ENCODE results near the gene SIPA1. TPM values are rescaled to one million over a fixed set of nuclear protein-coding genes. Genes with fewer than 3 reads are reported as not detected.

Gene SIPA1
- total RNA-seq, 4 donors from 2014 or later, result 14.9 to 21.6 (median 19.0) TPM

- H3K27me3 ChIP-seq, result no peaks in the 10 kb centered on the region
- H3K9me3 ChIP-seq, result no peaks in the 10 kb centered on the region
- DNase-seq (ENCODE audit: low spot score in 2 of 2), result peak in 1 of 2 donors; percentile 79
- H3K27ac ChIP-seq, result peak overlapping the region; percentile 94
- peaks cover 56% of the 10 kb centered on the region for H3K4me1 ChIP-seq
- peaks cover 39% of the 10 kb centered on the region for H3K36me3 ChIP-seq
- no peak for TF ChIP-seq POLR2A (IDR thresholded peaks at IDR 0.05)
- TF ChIP-seq EP300 (IDR thresholded peaks at IDR 0.05), result no peak
- TF ChIP-seq POLR2AphosphoS5 (IDR thresholded peaks at IDR 0.05), result no peak
- TF ChIP-seq, protein P1, sequence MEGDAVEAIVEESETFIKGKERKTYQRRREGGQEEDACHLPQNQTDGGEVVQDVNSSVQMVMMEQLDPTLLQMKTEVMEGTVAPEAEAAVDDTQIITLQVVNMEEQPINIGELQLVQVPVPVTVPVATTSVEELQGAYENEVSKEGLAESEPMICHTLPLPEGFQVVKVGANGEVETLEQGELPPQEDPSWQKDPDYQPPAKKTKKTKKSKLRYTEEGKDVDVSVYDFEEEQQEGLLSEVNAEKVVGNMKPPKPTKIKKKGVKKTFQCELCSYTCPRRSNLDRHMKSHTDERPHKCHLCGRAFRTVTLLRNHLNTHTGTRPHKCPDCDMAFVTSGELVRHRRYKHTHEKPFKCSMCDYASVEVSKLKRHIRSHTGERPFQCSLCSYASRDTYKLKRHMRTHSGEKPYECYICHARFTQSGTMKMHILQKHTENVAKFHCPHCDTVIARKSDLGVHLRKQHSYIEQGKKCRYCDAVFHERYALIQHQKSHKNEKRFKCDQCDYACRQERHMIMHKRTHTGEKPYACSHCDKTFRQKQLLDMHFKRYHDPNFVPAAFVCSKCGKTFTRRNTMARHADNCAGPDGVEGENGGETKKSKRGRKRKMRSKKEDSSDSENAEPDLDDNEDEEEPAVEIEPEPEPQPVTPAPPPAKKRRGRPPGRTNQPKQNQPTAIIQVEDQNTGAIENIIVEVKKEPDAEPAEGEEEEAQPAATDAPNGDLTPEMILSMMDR (IDR thresholded peaks at IDR 0.05), result no peak
- WGBS, result 58% methylated on average over 20 of the region's 20 CpGs
- peak overlapping the region; percentile 12 for H3K4me3 ChIP-seq
These were observed 12.8 kb downstream of the SIPA1 start for GRCh38 chr11:65650547-65651338.

- H3K9me3 ChIP-seq, result no peaks in the 10 kb centered on the region
- H3K4me3 ChIP-seq, result no peak overlapping the region
- H3K27ac ChIP-seq, result peak overlapping the region; percentile 94
- WGBS, result 74% methylated on average over 3 of the region's 3 CpGs
- H3K27me3 ChIP-seq, result no peaks in the 10 kb centered on the region
- peaks cover 45% of the 10 kb centered on the region for H3K36me3 ChIP-seq
- peaks cover 56% of the 10 kb centered on the region for H3K4me1 ChIP-seq
- DNase-seq (ENCODE audit: low spot score in 2 of 2), result peak in 1 of 2 donors; percentile 63
- TF ChIP-seq EP300 (IDR thresholded peaks at IDR 0.05) (no peak), POLR2A (IDR thresholded peaks at IDR 0.05) (no peak), POLR2AphosphoS5 (IDR thresholded peaks at IDR 0.05) (no peak)
- TF ChIP-seq, protein P1 (IDR thresholded peaks at IDR 0.05), result no peak
These were observed 13.4 kb downstream of the SIPA1 start for GRCh38 chr11:65651339-65651588.

DNA sequence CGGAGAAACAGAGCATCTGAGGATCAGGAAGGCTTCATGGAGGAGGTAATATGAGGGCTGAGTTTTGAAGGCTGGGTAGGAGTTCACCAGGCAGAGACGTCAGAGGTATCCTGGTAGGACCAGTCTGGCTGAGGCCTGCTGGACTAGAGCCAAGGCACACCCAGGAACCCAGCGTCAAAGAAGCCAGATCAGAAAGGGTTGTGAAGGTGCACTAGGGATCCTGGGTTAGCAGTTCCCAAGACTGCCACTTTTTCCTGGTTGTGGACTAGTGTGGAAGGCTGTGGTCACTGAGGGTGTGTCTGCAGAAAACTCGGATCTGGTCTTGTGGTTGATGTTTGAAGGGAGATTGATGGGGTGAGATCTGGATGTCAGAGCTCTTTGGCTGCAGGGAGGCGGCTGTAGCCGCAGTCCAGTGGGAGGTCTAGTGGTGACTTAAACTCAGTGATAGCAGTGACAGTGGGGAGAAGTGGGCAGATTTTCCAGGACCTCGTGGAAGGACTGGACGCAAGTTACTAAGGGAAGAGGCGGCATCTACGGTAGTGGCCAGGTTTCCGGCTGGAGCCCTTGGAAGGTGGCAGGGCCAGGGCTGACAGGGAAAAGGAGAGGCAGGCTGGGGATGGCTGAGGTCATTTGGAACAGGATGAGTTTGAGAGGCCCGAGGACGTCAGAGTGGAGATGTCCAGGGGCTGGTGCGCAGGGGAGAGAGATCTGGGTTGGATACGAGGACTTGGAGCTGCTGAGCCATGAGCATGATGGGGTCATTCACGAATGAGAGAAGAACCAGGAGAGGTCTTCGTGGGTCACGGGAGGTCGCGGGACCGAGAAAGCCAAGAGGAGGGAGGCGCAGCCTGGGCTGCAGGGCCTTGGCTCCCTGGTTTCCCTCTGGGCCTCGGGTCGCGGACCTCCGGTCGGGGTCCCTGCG lies 13.9 kb downstream of the SIPA1 start:
- 15% methylated on average over 27 of the region's 28 CpGs for WGBS
- Histone ChIP-seq H3K27ac (peak overlapping the region; percentile 94), H3K4me3 (peak overlapping the region; percentile 55), H3K27me3 (no peaks in the 10 kb centered on the region), H3K36me3 (peaks cover 50% of the 10 kb centered on the region), H3K4me1 (peaks cover 56% of the 10 kb centered on the region), H3K9me3 (no peaks in the 10 kb centered on the region)
- DNase-seq (ENCODE audit: low spot score in 2 of 2), result peak; percentile 79 to 82
- TF ChIP-seq POLR2A (IDR thresholded peaks at IDR 0.05) (no peak), POLR2AphosphoS5 (IDR thresholded peaks at IDR 0.05) (no peak), EP300 (IDR thresholded peaks at IDR 0.05) (no peak)
- TF ChIP-seq, protein P1 (IDR thresholded peaks at IDR 0.05), result no peak

DNA sequence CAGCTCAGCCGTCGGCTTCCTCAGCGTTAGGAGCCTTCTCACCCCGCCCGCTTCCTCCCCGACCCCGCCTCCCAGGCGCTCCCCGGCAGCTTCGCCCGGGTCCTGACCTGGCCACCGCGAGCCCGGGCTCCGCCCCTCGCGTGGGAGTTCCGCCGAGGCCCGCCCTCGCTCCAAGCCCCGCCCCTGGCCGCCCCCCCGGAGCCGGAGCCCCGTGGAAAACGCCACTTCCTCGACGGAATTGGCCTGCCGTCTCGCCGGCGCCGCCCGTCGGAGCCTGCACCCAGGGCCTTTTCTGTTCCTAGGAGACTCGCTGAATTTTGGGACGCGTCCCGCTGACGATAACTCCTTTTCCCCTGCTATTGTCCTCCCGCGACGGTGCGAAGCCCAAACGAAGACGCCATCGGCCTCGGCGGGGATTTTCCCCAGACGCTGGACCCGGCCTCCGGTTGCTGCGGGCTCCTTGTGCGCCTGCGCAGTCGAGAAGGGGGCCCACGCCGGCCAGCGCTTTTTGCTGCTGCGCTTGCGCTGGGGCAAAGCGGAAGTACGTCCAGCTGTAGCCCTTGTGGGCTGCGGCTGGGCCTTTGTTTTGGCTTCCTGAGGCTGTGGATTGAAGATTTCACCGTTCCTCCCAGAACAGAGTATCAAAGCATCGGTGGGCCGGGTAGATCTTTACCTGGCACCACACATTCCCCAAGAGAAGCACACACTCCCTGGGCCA lies 14.8 kb downstream of the SIPA1 start:
- Histone ChIP-seq H3K4me1 (peaks cover 51% of the 10 kb centered on the region), H3K27ac (peak overlapping the region; percentile 94), H3K36me3 (peaks cover 59% of the 10 kb centered on the region), H3K4me3 (peak overlapping the region; percentile 55), H3K9me3 (no peaks in the 10 kb centered on the region), H3K27me3 (no peaks in the 10 kb centered on the region)
- peak; percentile 52 to 81 (median 70) for TF ChIP-seq POLR2AphosphoS5 (IDR thresholded peaks at IDR 0.05)
- TF ChIP-seq EP300 (IDR thresholded peaks at IDR 0.05), result no peak
- peak in 1 of 2 donors; percentile 40 for TF ChIP-seq POLR2A (IDR thresholded peaks at IDR 0.05)
- WGBS, result 0% methylated on average over 13 of the region's 68 CpGs
- peak; percentile 96 to 97 for DNase-seq (ENCODE audit: low spot score in 2 of 2)

Measured in suprapubic skin (tissue), 4 donors.